Measurements from ENCODE around the gene GNPDA1.
A peak's percentile ranks its signal among the peaks of the same experiment; 100 is the strongest.

The GNPDA1 gene

GRCh38 chr5:142016556-142016955, 3.7 kb upstream of the GNPDA1 start:
- no peak overlapping the region for H3K27ac ChIP-seq
- TF ChIP-seq CTCF (conservative IDR thresholded peaks at IDR 0.05) = no peak
- TF ChIP-seq ZFX (IDR thresholded peaks at IDR 0.05) = no peak

GRCh38 chr5:142015781-142016533, 3.1 kb upstream of the GNPDA1 start:
- TF ChIP-seq ZFX (IDR thresholded peaks at IDR 0.05) (no peak), CTCF (conservative IDR thresholded peaks at IDR 0.05) (no peak)
- H3K27ac ChIP-seq = no peak overlapping the region

- no peak overlapping the region for H3K27ac ChIP-seq
- TF ChIP-seq ZFX (IDR thresholded peaks at IDR 0.05) (no peak), CTCF (conservative IDR thresholded peaks at IDR 0.05) (peak; percentile 77)
These were observed 2.2 kb upstream of the GNPDA1 start for GRCh38 chr5:142014911-142015584.

GRCh38 chr5:142013734-142014521, 1.1 kb upstream of the GNPDA1 start:
- TF ChIP-seq CTCF (conservative IDR thresholded peaks at IDR 0.05) (peak; percentile 83), ZFX (IDR thresholded peaks at IDR 0.05) (no peak)
- peak overlapping the region; percentile 82 for H3K27ac ChIP-seq

GRCh38 chr5:142012186-142012785, 541 bp downstream of the GNPDA1 start:
- peak overlapping the region; percentile 82 for H3K27ac ChIP-seq

GRCh38 chr5:142011572-142012185, 1.1 kb downstream of the GNPDA1 start:
- TF ChIP-seq ZFX (IDR thresholded peaks at IDR 0.05) (no peak), CTCF (conservative IDR thresholded peaks at IDR 0.05) (no peak)
- no peak overlapping the region for H3K27ac ChIP-seq

More at GRCh38 chr5:142012186-142012785, 541 bp downstream of the GNPDA1 start:
- TF ChIP-seq ZFX (IDR thresholded peaks at IDR 0.05) (no peak), CTCF (conservative IDR thresholded peaks at IDR 0.05) (peak; percentile 72)

Data from C4-2B (cell line).